Measurements from ENCODE around the gene SLC6A11.

SLC6A11 gene

DNA sequence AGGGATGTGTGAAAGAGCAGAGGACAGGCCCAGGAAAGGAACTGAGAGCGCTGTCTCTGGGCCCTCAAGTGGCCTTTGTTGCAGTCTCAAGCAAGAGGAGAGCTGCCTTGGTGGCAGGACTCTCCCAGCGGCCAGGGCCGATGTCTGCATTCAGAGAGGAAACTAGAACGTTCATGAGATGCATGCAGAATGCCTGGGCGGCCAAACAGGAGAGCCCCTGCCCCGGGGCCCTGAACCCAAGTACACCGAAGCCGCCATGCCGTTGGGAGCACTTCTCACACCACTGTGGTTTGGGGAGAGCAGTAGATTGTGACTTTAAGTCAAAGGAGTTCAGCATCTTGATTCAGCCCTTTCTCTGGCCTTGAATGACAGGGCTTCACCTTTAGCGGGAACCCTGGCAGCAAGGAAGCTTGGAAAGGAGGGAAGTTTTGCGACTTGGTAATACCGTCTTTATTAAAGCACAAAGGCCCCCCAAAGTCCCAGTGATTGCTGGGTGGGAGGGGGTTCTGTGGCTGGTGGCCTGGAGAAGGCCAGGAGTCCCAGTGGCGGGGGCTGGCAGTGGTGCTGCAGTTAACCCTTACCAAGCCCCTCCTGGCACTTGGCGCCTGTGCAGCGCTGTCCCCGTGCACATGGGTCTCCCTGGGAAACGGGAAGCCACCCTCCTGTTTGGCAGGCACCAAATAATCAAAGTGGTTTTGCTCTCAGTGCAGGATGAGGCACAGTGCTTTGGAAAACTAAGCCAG lies 36.2 kb downstream of the SLC6A11 start:
- H3K79me2 ChIP-seq (ENCODE audit: insufficient read depth, low read length): no peaks in the 10 kb centered on the region
- H3K9ac ChIP-seq (ENCODE audit: low read length): no peak overlapping the region
- TF ChIP-seq, protein P1, sequence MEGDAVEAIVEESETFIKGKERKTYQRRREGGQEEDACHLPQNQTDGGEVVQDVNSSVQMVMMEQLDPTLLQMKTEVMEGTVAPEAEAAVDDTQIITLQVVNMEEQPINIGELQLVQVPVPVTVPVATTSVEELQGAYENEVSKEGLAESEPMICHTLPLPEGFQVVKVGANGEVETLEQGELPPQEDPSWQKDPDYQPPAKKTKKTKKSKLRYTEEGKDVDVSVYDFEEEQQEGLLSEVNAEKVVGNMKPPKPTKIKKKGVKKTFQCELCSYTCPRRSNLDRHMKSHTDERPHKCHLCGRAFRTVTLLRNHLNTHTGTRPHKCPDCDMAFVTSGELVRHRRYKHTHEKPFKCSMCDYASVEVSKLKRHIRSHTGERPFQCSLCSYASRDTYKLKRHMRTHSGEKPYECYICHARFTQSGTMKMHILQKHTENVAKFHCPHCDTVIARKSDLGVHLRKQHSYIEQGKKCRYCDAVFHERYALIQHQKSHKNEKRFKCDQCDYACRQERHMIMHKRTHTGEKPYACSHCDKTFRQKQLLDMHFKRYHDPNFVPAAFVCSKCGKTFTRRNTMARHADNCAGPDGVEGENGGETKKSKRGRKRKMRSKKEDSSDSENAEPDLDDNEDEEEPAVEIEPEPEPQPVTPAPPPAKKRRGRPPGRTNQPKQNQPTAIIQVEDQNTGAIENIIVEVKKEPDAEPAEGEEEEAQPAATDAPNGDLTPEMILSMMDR (IDR thresholded peaks at IDR 0.05; ENCODE audit: low read length): no peak
- TF ChIP-seq EZH2 (IDR thresholded peaks at IDR 0.05; ENCODE audit: borderline replicate concordance, low read length): no peak
- no peak overlapping the region for H3K27ac ChIP-seq (ENCODE audit: low read depth, low read length, poor library complexity, severe bottlenecking)
- no peaks in the 10 kb centered on the region for H3F3A ChIP-seq (ENCODE audit: insufficient read depth, low read length)
- H3K36me3 ChIP-seq (ENCODE audit: insufficient read depth, low read length): no peaks in the 10 kb centered on the region
- H3K4me3 ChIP-seq (ENCODE audit: low read depth, low read length, poor library complexity, severe bottlenecking): no peak overlapping the region
- no peaks in the 10 kb centered on the region for H3K9me2 ChIP-seq (ENCODE audit: low read depth, low read length)
- no peaks in the 10 kb centered on the region for H3K4me1 ChIP-seq (ENCODE audit: insufficient read depth, low read length, severe bottlenecking)
- H4K20me1 ChIP-seq (ENCODE audit: insufficient read depth, low read length): no peaks in the 10 kb centered on the region
- no peak overlapping the region for H2AFZ ChIP-seq (ENCODE audit: low read length)
- H3K4me2 ChIP-seq (ENCODE audit: low read length): no peak overlapping the region
- H3K9me3 ChIP-seq (ENCODE audit: low read length): no peaks in the 10 kb centered on the region
- H3K27me3 ChIP-seq (ENCODE audit: insufficient read depth, low read length): no peaks in the 10 kb centered on the region

DNA sequence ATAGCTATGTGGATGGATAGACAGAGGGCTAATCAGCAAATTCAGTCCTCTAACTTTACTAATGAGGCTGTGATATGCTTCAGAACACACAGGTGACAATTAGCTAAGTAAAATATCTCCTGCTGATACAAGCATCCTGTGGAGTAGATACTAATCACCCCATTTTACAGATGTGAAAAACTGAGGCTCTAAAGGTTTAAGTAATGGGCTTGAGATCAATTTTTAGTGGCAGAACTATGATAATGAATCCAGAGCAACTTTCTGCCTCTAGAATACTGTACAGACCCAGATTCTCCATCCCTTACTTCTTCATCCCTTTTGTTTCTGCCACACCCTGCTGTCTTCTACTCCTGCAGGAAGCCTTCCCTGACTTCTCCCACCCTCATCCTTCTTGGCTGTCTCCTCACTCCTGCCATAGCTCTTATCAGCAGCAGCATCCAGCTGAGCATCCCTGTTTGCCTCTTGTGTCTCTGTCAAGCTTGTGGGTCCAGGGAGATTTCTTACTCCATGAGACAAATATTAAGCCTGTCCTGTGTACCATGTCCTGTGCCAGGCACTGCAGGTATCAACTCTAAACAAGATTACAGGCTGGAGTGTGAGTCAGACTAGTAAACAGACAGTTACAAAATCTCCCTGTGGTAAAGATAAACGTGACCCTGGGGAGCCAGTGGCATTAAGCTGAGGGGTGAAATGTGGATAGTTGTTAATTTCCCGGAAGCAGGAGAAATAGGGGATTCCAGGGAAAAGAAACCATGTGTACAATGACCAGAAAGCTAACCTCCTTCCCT lies 39.2 kb downstream of the SLC6A11 start:
- no peak overlapping the region for H2AFZ ChIP-seq (ENCODE audit: low read length)
- H3K27ac ChIP-seq (ENCODE audit: low read depth, low read length, poor library complexity, severe bottlenecking): no peak overlapping the region
- no peaks in the 10 kb centered on the region for H3K9me3 ChIP-seq (ENCODE audit: low read length)
- H3K36me3 ChIP-seq (ENCODE audit: insufficient read depth, low read length): no peaks in the 10 kb centered on the region
- no peak overlapping the region for H3K9ac ChIP-seq (ENCODE audit: low read length)
- H3K4me2 ChIP-seq (ENCODE audit: low read length): no peak overlapping the region
- H4K20me1 ChIP-seq (ENCODE audit: insufficient read depth, low read length): no peaks in the 10 kb centered on the region
- no peaks in the 10 kb centered on the region for H3K79me2 ChIP-seq (ENCODE audit: insufficient read depth, low read length)
- H3F3A ChIP-seq (ENCODE audit: insufficient read depth, low read length): no peaks in the 10 kb centered on the region
- H3K9me2 ChIP-seq (ENCODE audit: low read depth, low read length): no peaks in the 10 kb centered on the region
- H3K4me3 ChIP-seq (ENCODE audit: low read depth, low read length, poor library complexity, severe bottlenecking): no peak overlapping the region
- no peaks in the 10 kb centered on the region for H3K27me3 ChIP-seq (ENCODE audit: insufficient read depth, low read length)
- no peak for TF ChIP-seq EZH2 (IDR thresholded peaks at IDR 0.05; ENCODE audit: borderline replicate concordance, low read length)
- TF ChIP-seq, protein P1 (IDR thresholded peaks at IDR 0.05; ENCODE audit: low read length): no peak
- H3K4me1 ChIP-seq (ENCODE audit: insufficient read depth, low read length, severe bottlenecking): no peaks in the 10 kb centered on the region

DNA sequence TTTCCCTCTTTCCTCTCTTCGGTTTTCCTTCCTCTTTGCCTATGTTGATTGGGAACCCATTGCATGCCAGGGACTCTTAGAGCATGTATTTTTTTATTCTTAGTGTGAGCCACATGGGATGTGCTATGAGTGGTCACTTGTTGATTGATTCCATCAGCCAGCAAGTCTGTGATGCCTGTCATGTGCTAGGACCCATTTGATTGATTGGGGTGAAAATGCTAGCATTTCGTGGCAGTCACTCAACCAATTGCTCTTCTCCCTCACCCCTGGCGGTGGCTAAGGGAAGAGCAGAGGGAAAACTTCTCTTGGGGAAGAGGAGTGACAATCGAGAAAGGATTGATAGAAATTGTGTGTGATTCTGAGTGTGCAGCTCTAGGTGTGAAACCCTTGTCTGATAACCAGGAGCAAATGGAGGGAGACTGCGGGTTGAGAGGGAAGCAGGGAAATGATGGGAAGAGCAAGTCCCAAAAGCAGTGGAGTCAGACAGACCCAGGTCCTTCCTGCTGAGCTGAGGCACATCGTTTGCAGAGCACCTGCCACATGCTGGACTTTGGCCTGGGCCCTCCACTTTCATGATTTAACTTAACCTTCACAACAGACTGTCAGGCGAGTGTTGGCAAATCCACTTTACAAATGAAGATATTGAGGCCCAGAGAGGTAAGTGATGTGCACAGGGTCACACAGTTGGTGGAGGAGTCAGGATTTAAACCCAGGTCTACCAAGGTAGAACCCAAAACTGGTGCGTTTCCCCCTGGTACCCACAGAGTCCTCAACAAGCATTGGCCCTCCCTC lies 40.0 kb downstream of the SLC6A11 start:
- H3K4me1 ChIP-seq (ENCODE audit: insufficient read depth, low read length, severe bottlenecking): no peaks in the 10 kb centered on the region
- no peaks in the 10 kb centered on the region for H3K9me2 ChIP-seq (ENCODE audit: low read depth, low read length)
- H3K27ac ChIP-seq (ENCODE audit: low read depth, low read length, poor library complexity, severe bottlenecking): no peak overlapping the region
- no peak overlapping the region for H3K4me3 ChIP-seq (ENCODE audit: low read depth, low read length, poor library complexity, severe bottlenecking)
- H3K4me2 ChIP-seq (ENCODE audit: low read length): no peak overlapping the region
- no peaks in the 10 kb centered on the region for H3F3A ChIP-seq (ENCODE audit: insufficient read depth, low read length)
- H3K36me3 ChIP-seq (ENCODE audit: insufficient read depth, low read length): no peaks in the 10 kb centered on the region
- no peaks in the 10 kb centered on the region for H3K79me2 ChIP-seq (ENCODE audit: insufficient read depth, low read length)
- H3K9me3 ChIP-seq (ENCODE audit: low read length): no peaks in the 10 kb centered on the region
- no peak for TF ChIP-seq EZH2 (IDR thresholded peaks at IDR 0.05; ENCODE audit: borderline replicate concordance, low read length)
- TF ChIP-seq, protein P1 (IDR thresholded peaks at IDR 0.05; ENCODE audit: low read length): peak; percentile 28; the same call in 1 of the 2 replicates
- H3K9ac ChIP-seq (ENCODE audit: low read length): no peak overlapping the region
- H3K27me3 ChIP-seq (ENCODE audit: insufficient read depth, low read length): no peaks in the 10 kb centered on the region
- no peaks in the 10 kb centered on the region for H4K20me1 ChIP-seq (ENCODE audit: insufficient read depth, low read length)
- H2AFZ ChIP-seq (ENCODE audit: low read length): no peak overlapping the region
